Natural killer cell (primary cell): Measurements from ENCODE around the gene SYNDIG1. TPM values are rescaled to one million over a fixed set of nuclear protein-coding genes. Genes with fewer than 3 reads are reported as not detected.
"Not testable (repeated sequence)": the region's sequence is repeated elsewhere in the genome, so short reads cannot be mapped to it uniquely, and the experiment has no call there.

Source experiments
- ATAC-seq, 3 donors: fragments of 150-1000 bp in 2 of 3; fragments of 200-7000 bp in 1 of 3; cut with Tn5 transposase; 1 replicate in 1 of 3; 2 replicates in 2 of 3; pipeline ENCODE4 v1.10.0; 2021; ENCODE audit warnings: mild to moderate bottlenecking in 2 of 3, moderate library complexity in 2 of 3
- DNase-seq, 2 donors: peaks; one replicate each; pipeline versions ENCODE4 v3.0.0 to v3.0.0-alpha.2; 2013 to 2021; ENCODE audit warnings: mixed read lengths in 1 of 2
- H3K27ac ChIP-seq: one replicate; pipeline ENCODE4 v1.5.1; 2013; ENCODE audit warnings: mild to moderate bottlenecking, low read length
- H3K27me3 ChIP-seq: one replicate; pipeline ENCODE4 v1.6.1; 2013; ENCODE audit warnings: low read length; ENCODE audit not compliant: control insufficient read depth, insufficient read depth
- H3K36me3 ChIP-seq: one replicate; pipeline ENCODE4 v1.6.1; 2013; ENCODE audit warnings: low read length; ENCODE audit not compliant: control insufficient read depth, insufficient read depth
- H3K4me1 ChIP-seq: one replicate; pipeline ENCODE4 v1.6.1; 2013; ENCODE audit warnings: low read length; ENCODE audit not compliant: control insufficient read depth, insufficient read depth
- H3K4me3 ChIP-seq: one replicate; pipeline ENCODE4 v1.5.1; 2013; ENCODE audit warnings: low read length
- H3K9me3 ChIP-seq: one replicate; pipeline ENCODE4 v1.6.1; 2013; ENCODE audit warnings: low read length; ENCODE audit not compliant: control insufficient read depth, insufficient read depth
- H3K27ac Mint-ChIP-seq, 2 donors: one replicate each; pipeline ENCODE4 v1.8.0; 2022; ENCODE audit warnings: mild to moderate bottlenecking in 2 of 2, mixed read lengths in 2 of 2, moderate library complexity in 1 of 2
- H3K27me3 Mint-ChIP-seq, 2 donors: one replicate each; pipeline ENCODE4 v1.8.0; 2022; ENCODE audit warnings: low read depth in 2 of 2, mixed read lengths in 2 of 2
- H3K36me3 Mint-ChIP-seq: one replicate; pipeline ENCODE4 v1.8.0; 2022; ENCODE audit warnings: mixed read lengths
- H3K4me1 Mint-ChIP-seq, 2 donors: one replicate each; pipeline ENCODE4 v1.8.0; 2022; ENCODE audit warnings: mixed read lengths in 2 of 2
- H3K4me3 Mint-ChIP-seq: one replicate; pipeline ENCODE4 v1.8.0; 2022; ENCODE audit warnings: mild to moderate bottlenecking, moderate library complexity, mixed read lengths
- H3K9me3 Mint-ChIP-seq, 2 donors: one replicate each; pipeline ENCODE4 v1.8.0; 2022; ENCODE audit warnings: mixed read lengths in 2 of 2
- WGBS: methylation state at CpG from one replicate; pipeline ENCODE4 v1.1.7; 2013; ENCODE audit warnings: missing lambda C conversion rate; ENCODE audit not compliant: insufficient coverage; 5-methylcytosine and 5-hydroxymethylcytosine counted together
- intact Hi-C: fragments of 100-400 bp; cut with micrococcal nuclease; formaldehyde crosslinking; loops from one replicate; pipeline ENCODE4 v1.14.2; 2022
- total RNA-seq, 4 donors: library from RNA; stranded (reverse); fragments of 120-200 nt in 1 of 4; gene quantifications; one replicate each; pipeline versions ENCODE4 v1.2.3 to v1.2.4, GENCODE V29; 2013 to 2022
- TF ChIP-seq, protein P1 (sequence below): fragments of 200-600 bp; IDR thresholded peaks from one replicate; pipeline ENCODE4 v1.8.0; 2022; ENCODE audit warnings: antibody characterized with exemption

The SYNDIG1 gene
- total RNA-seq, 3 donors from 2014 or later (not counting 1 experiment from before 2014, with no cell fraction given) = not detected

DNA sequence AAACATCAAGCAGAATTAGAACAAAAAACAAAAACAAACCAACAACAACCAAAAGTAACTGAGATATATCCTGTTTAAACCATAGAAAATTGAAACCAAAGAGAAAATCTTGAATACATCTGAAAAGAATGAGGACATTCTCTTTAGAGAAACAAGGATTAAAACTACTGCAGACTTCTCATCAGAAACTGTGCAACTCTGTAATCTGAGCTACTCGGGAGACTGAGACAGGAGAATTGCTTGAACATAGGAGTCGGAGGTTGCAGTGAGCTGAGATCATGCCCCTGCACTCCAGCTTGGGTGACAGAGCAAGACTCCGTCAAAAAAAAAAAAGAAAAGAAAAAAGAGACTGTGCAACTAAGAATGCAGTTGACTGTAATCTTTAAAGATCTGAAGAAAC is 153.4 kb downstream of the SYNDIG1 start:
- H3K36me3 ChIP-seq = no peaks in the 10 kb centered on the region
- WGBS = 89% methylated on average over 3 of the region's 3 CpGs
- H3K4me3 ChIP-seq = no peak overlapping the region
- ATAC-seq = no peak
- TF ChIP-seq, protein P1, sequence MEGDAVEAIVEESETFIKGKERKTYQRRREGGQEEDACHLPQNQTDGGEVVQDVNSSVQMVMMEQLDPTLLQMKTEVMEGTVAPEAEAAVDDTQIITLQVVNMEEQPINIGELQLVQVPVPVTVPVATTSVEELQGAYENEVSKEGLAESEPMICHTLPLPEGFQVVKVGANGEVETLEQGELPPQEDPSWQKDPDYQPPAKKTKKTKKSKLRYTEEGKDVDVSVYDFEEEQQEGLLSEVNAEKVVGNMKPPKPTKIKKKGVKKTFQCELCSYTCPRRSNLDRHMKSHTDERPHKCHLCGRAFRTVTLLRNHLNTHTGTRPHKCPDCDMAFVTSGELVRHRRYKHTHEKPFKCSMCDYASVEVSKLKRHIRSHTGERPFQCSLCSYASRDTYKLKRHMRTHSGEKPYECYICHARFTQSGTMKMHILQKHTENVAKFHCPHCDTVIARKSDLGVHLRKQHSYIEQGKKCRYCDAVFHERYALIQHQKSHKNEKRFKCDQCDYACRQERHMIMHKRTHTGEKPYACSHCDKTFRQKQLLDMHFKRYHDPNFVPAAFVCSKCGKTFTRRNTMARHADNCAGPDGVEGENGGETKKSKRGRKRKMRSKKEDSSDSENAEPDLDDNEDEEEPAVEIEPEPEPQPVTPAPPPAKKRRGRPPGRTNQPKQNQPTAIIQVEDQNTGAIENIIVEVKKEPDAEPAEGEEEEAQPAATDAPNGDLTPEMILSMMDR = no peak
- no peaks in the 10 kb centered on the region for H3K9me3 ChIP-seq
- Mint-ChIP-seq H3K36me3 (no peaks in the 10 kb centered on the region), H3K4me1 (no peaks in the 10 kb centered on the region), H3K4me3 (no peak overlapping the region), H3K27me3 (peaks cover 5 to 15% of the 10 kb centered on the region in 2 donors), H3K27ac (no peak overlapping the region), H3K9me3 (no peaks in the 10 kb centered on the region)
- no peak for DNase-seq
- no peaks in the 10 kb centered on the region for H3K4me1 ChIP-seq
- intact Hi-C loops = no loop called here
- H3K27ac ChIP-seq = no peak overlapping the region
- no peaks in the 10 kb centered on the region for H3K27me3 ChIP-seq

DNA sequence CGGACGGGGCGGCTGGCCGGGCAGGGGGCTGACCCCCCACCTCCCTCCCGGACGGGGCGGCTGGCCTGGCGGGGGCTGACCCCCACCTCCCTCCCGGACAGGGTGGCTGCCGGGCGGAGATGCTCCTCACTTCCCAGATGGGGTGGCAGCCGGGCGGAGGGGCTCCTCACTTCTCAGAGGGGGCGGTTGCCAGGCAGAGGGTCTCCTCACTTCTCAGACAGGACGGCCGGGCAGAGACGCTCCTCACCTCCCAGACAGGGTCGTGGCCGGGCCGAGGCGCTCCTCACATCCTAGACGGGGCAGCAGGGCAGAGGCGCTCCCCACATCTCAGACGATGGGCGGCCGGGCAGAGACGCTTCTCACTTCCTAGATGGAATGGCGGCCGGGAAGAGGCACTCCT is 156.7 kb downstream of the SYNDIG1 start:
- H3K4me3 Mint-ChIP-seq, H3K27me3 Mint-ChIP-seq, ATAC-seq, H3K27me3 ChIP-seq, intact Hi-C loops, H3K27ac ChIP-seq, H3K4me3 ChIP-seq, H3K36me3 Mint-ChIP-seq, H3K4me1 ChIP-seq, H3K9me3 Mint-ChIP-seq, H3K27ac Mint-ChIP-seq, H3K9me3 ChIP-seq, DNase-seq, H3K36me3 ChIP-seq: not testable (repeated sequence)
- H3K4me1 Mint-ChIP-seq = peaks cover 11 to 12% of the 10 kb centered on the region in 2 donors
- 96% methylated on average over 17 of the region's 29 CpGs for WGBS

DNA sequence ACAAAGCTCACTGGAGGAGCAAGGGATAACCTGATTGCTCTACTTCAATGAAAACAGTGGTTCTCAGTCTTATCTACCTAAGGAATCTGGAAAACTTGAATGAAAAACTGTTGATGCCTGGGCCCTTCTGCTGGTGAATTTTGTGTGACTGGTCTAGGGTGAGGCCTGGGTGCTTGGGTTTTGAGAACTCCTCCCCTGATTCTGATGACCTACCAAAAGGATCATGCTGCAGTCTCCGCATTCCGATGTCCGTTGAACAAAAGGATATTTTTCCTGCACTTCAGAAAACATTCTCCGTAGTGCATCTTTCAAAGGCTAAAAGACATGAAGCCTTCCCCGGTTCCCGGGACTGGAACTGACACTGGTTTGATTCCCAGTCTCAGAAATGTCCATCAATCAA is 157.9 kb downstream of the SYNDIG1 start:
- Histone ChIP-seq H3K9me3 (no peaks in the 10 kb centered on the region), H3K27me3 (no peaks in the 10 kb centered on the region), H3K4me1 (peaks cover 6% of the 10 kb centered on the region), H3K4me3 (no peak overlapping the region), H3K27ac (no peak overlapping the region), H3K36me3 (no peaks in the 10 kb centered on the region)
- DNase-seq (no peak), ATAC-seq (no peak)
- Mint-ChIP-seq H3K9me3 (no peaks in the 10 kb centered on the region), H3K36me3 (no peaks in the 10 kb centered on the region), H3K27ac (no peak overlapping the region), H3K4me1 (peaks cover 11 to 12% of the 10 kb centered on the region in 2 donors), H3K4me3 (no peak overlapping the region), H3K27me3 (peaks cover 0 to 2% of the 10 kb centered on the region in 2 donors)
- TF ChIP-seq, protein P1 = no peak
- intact Hi-C loops = no loop called here
- 95% methylated on average over 6 of the region's 6 CpGs for WGBS

DNA sequence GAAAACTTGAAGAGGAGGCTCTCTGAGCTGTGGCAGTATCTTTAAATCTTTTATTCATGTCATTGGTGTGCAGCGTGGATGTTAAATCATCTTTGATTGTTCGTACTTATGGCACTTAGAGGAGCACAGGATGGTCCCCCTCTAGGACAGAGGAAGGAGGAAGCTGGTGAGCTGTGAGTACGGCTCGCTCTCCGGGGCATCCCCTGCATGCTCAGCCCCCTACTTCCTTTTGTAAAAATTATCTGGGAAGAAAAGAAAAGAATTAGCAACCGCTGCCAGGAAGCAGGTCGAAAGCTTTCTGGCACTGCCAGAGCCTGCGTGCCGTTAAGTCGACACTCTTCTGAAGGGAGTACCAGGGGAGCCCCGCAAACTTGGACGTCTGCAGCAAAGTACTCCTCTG is 158.5 kb downstream of the SYNDIG1 start:
- intact Hi-C loops = no loop called here
- TF ChIP-seq, protein P1 = no peak
- H3K36me3 ChIP-seq = no peaks in the 10 kb centered on the region
- WGBS = 19% methylated on average over 9 of the region's 12 CpGs
- peaks cover 6% of the 10 kb centered on the region for H3K4me1 ChIP-seq
- H3K27ac Mint-ChIP-seq = no peak overlapping the region
- H3K9me3 ChIP-seq = no peaks in the 10 kb centered on the region
- H3K4me3 ChIP-seq = no peak overlapping the region
- no peaks in the 10 kb centered on the region for H3K27me3 ChIP-seq
- DNase-seq (no peak), ATAC-seq (no peak)
- H3K27ac ChIP-seq = no peak overlapping the region
- no peak overlapping the region for H3K4me3 Mint-ChIP-seq
- no peaks in the 10 kb centered on the region for H3K36me3 Mint-ChIP-seq
- peaks cover 0 to under 1% of the 10 kb centered on the region in 2 donors for H3K27me3 Mint-ChIP-seq
- H3K9me3 Mint-ChIP-seq = no peaks in the 10 kb centered on the region
- H3K4me1 Mint-ChIP-seq = peaks cover 11 to 12% of the 10 kb centered on the region in 2 donors
